ENCODE data around the gene VPS4A.

DNA sequence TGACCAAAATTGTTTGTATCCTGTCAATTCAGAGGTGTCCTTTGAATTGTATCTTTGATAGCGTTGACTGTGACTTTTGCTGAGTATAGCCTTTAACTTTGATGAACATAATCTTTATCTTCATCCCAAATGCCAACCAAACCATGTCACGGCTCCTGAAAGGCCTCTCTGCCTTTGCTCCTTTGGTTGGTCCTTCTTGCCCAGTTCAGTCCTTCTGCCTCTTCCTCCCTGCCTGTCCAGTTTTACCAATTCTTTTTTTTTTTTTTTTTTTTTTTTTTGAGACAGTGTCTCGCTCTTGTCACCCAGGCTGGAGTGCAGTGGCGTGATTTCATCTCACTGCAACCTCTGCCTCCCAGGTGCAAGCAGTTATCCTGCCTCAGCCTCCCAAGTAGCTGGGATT is 12.9 kb upstream of the VPS4A start:
- TF ChIP-seq, protein P1, sequence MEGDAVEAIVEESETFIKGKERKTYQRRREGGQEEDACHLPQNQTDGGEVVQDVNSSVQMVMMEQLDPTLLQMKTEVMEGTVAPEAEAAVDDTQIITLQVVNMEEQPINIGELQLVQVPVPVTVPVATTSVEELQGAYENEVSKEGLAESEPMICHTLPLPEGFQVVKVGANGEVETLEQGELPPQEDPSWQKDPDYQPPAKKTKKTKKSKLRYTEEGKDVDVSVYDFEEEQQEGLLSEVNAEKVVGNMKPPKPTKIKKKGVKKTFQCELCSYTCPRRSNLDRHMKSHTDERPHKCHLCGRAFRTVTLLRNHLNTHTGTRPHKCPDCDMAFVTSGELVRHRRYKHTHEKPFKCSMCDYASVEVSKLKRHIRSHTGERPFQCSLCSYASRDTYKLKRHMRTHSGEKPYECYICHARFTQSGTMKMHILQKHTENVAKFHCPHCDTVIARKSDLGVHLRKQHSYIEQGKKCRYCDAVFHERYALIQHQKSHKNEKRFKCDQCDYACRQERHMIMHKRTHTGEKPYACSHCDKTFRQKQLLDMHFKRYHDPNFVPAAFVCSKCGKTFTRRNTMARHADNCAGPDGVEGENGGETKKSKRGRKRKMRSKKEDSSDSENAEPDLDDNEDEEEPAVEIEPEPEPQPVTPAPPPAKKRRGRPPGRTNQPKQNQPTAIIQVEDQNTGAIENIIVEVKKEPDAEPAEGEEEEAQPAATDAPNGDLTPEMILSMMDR (conservative IDR thresholded peaks at IDR 0.05; ENCODE audit: low read depth, low read length): no peak
- TF ChIP-seq EZH2phosphoT487 (IDR thresholded peaks at IDR 0.05; ENCODE audit: borderline replicate concordance, low read length): no peak
